Muscle of leg (tissue), 11 donors: Measurements from ENCODE around the gene NAALADL2. TPM values are rescaled to one million over a fixed set of nuclear protein-coding genes. Genes with fewer than 3 reads are reported as not detected.

Experiments
- DNase-seq: peaks from one replicate; pipeline ENCODE4 v3.0.0; 2013
- H3K27ac ChIP-seq: one replicate; pipeline ENCODE4 v1.5.1; 2013; ENCODE audit warnings: mild to moderate bottlenecking, low read length, control low read depth
- H3K27me3 ChIP-seq: one replicate; pipeline ENCODE4 v1.6.1; 2013; ENCODE audit warnings: low read length; ENCODE audit not compliant: control insufficient read depth, insufficient read depth
- H3K36me3 ChIP-seq: one replicate; pipeline ENCODE4 v1.6.1; 2013; ENCODE audit warnings: low read length; ENCODE audit not compliant: control insufficient read depth, insufficient read depth
- H3K4me1 ChIP-seq: one replicate; pipeline ENCODE4 v1.6.1; 2013; ENCODE audit warnings: low read length; ENCODE audit not compliant: control insufficient read depth, insufficient read depth
- H3K4me3 ChIP-seq: one replicate; pipeline ENCODE4 v1.5.1; 2013; ENCODE audit warnings: low read length, control low read depth
- H3K9me3 ChIP-seq: replicated peaks from 2 replicates; pipeline ENCODE4 v1.6.1; 2013; ENCODE audit warnings: low read depth, low read length; ENCODE audit not compliant: control insufficient read depth
- WGBS: methylation state at CpG from one replicate; pipeline ENCODE4 v1.1.5; 2013; ENCODE audit warnings: missing lambda C conversion rate; ENCODE audit not compliant: insufficient coverage; 5-methylcytosine and 5-hydroxymethylcytosine counted together
- polyA plus RNA-seq, 8 donors: library from polyadenylated mRNA; unstranded; fragments of 120-200 nt; gene quantifications; one replicate each; pipeline versions ENCODE4 v1.2.1 to v1.2.3, GENCODE V29; 2013; ENCODE audit warnings: inconsistent platforms in 1 of 8, low replicate concordance in 1 of 8; ENCODE audit not compliant: insufficient read length in 8 of 8, insufficient read depth in 1 of 8
- total RNA-seq: library from RNA; stranded (reverse); fragments of 120-200 nt; gene quantifications from one replicate; pipeline ENCODE4 v1.2.4, GENCODE V29; 2013

NAALADL2 gene
- total and polyA plus RNA-seq, 9 donors, result 4.8 to 17.4 (median 8.0) TPM

DNA sequence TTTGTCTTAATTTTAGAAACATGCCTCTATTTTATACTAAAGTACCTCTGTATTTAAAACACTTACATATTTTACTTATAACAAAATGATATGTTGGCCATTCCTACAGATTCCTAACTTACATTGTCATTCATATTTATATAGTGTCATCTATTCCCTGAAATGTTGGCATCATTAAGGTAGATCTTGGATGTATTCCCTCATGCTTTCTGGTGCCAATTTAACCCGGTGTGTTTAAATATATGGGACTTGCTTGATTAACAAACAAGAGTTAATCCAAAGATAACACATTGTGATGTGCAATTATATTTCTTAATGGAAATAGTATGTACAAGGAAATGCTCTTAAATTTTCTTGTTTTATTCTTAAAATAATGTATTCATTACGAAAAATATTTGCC lies 352.3 kb downstream of the NAALADL2 start:
- Histone ChIP-seq H3K4me3 (no peak overlapping the region), H3K9me3 (no peaks in the 10 kb centered on the region), H3K36me3 (no peaks in the 10 kb centered on the region), H3K27ac (no peak overlapping the region), H3K27me3 (no peaks in the 10 kb centered on the region), H3K4me1 (no peaks in the 10 kb centered on the region)
- no CpG with 5 or more reads among the region's 2 CpGs for whole genome bisulfite sequencing
- DNase-seq, result no peak

DNA sequence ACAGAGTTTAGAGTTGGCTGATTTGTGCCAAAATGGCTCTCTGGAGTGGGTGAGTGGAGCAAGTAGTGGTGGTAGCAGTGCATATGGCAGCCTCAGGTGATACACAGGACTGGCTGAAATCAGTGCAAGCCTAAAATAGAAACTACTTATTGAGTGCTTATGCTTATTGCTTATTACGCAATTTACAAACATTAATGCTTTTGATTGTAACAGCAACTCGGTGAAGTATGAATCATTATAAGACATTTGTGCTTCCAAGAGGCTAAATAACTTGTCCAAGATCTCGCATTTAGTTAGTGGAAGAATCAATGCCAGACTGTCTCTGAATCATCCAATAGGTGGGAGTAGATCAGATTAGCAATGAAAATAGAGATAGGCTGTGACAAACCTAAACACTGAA lies 353.8 kb downstream of the NAALADL2 start:
- WGBS, result 72% methylated on average over 2 of the region's 3 CpGs
- DNase-seq, result no peak
- Histone ChIP-seq H3K4me1 (no peaks in the 10 kb centered on the region), H3K36me3 (no peaks in the 10 kb centered on the region), H3K9me3 (no peaks in the 10 kb centered on the region), H3K4me3 (no peak overlapping the region), H3K27me3 (no peaks in the 10 kb centered on the region), H3K27ac (no peak overlapping the region)

- Histone ChIP-seq H3K9me3 (no peaks in the 10 kb centered on the region), H3K4me1 (no peaks in the 10 kb centered on the region), H3K27ac (no peak overlapping the region), H3K4me3 (no peak overlapping the region), H3K27me3 (no peaks in the 10 kb centered on the region), H3K36me3 (no peaks in the 10 kb centered on the region)
- no CpG with 5 or more reads among the region's 1 CpG for WGBS
- DNase-seq, result no peak
These were observed 355.1 kb downstream of the NAALADL2 start for GRCh38 chr3:175214216-175214615.

- Histone ChIP-seq H3K9me3 (no peaks in the 10 kb centered on the region), H3K4me1 (no peaks in the 10 kb centered on the region), H3K27ac (no peak overlapping the region), H3K36me3 (no peaks in the 10 kb centered on the region), H3K27me3 (no peaks in the 10 kb centered on the region), H3K4me3 (no peak overlapping the region)
- no CpG with 5 or more reads among the region's 1 CpG for WGBS
- no peak for DNase-seq
These were observed 356.7 kb downstream of the NAALADL2 start for GRCh38 chr3:175215833-175216232.

- H3K27ac ChIP-seq, result no peak overlapping the region
- peak; percentile 27 for DNase-seq
- no peak overlapping the region for H3K4me3 ChIP-seq
- peaks cover 2% of the 10 kb centered on the region for H3K4me1 ChIP-seq
- no peaks in the 10 kb centered on the region for H3K27me3 ChIP-seq
- no peaks in the 10 kb centered on the region for H3K9me3 ChIP-seq
- no peaks in the 10 kb centered on the region for H3K36me3 ChIP-seq
- no CpG with 5 or more reads among the region's 1 CpG for WGBS
These were observed 363.2 kb downstream of the NAALADL2 start for GRCh38 chr3:175222356-175222755.

DNA sequence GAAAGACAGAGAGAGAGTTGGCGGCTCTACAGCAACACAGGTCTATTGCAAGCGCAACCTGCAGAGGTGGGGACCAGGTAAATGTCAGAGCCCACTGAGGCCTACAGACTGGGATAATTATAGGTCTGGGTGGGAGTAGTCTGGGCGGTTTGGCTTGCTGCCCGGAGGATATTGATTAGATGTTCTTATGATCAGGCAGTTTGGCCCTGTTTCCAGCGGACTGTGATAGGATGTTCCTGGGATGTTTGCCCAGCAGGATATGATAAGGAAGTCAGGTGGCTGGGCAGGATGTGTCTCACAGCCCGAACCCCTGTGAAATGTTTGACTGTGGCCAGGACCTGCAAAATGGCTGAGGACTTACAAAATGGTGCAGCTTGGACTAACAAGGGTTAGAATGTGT lies 364.9 kb downstream of the NAALADL2 start:
- DNase-seq, result no peak
- H3K27me3 ChIP-seq, result no peaks in the 10 kb centered on the region
- peaks cover 2% of the 10 kb centered on the region for H3K4me1 ChIP-seq
- WGBS, result 89% methylated on average over 6 of the region's 6 CpGs
- no peak overlapping the region for H3K4me3 ChIP-seq
- no peak overlapping the region for H3K27ac ChIP-seq
- no peaks in the 10 kb centered on the region for H3K9me3 ChIP-seq
- no peaks in the 10 kb centered on the region for H3K36me3 ChIP-seq

GRCh38 chr3:175226444-175226843 lies 367.3 kb downstream of the NAALADL2 start:
- H3K27me3 ChIP-seq, result no peaks in the 10 kb centered on the region
- WGBS, result no CpG with 5 or more reads among the region's 3 CpGs
- no peak for DNase-seq

GRCh38 chr3:175227126-175227525 lies 368.0 kb downstream of the NAALADL2 start:
- Histone ChIP-seq H3K4me3 (no peak overlapping the region), H3K4me1 (peaks cover 2% of the 10 kb centered on the region), H3K9me3 (no peaks in the 10 kb centered on the region), H3K27ac (no peak overlapping the region), H3K27me3 (no peaks in the 10 kb centered on the region), H3K36me3 (no peaks in the 10 kb centered on the region)
- WGBS, result no CpG with 5 or more reads among the region's 3 CpGs
- DNase-seq, result peak; percentile 80

More at GRCh38 chr3:175226444-175226843, 367.3 kb downstream of the NAALADL2 start:
- no peak overlapping the region for H3K27ac ChIP-seq
- no peak overlapping the region for H3K4me3 ChIP-seq
- H3K9me3 ChIP-seq, result no peaks in the 10 kb centered on the region
- no peaks in the 10 kb centered on the region for H3K36me3 ChIP-seq
- H3K4me1 ChIP-seq, result peaks cover 2% of the 10 kb centered on the region

DNA sequence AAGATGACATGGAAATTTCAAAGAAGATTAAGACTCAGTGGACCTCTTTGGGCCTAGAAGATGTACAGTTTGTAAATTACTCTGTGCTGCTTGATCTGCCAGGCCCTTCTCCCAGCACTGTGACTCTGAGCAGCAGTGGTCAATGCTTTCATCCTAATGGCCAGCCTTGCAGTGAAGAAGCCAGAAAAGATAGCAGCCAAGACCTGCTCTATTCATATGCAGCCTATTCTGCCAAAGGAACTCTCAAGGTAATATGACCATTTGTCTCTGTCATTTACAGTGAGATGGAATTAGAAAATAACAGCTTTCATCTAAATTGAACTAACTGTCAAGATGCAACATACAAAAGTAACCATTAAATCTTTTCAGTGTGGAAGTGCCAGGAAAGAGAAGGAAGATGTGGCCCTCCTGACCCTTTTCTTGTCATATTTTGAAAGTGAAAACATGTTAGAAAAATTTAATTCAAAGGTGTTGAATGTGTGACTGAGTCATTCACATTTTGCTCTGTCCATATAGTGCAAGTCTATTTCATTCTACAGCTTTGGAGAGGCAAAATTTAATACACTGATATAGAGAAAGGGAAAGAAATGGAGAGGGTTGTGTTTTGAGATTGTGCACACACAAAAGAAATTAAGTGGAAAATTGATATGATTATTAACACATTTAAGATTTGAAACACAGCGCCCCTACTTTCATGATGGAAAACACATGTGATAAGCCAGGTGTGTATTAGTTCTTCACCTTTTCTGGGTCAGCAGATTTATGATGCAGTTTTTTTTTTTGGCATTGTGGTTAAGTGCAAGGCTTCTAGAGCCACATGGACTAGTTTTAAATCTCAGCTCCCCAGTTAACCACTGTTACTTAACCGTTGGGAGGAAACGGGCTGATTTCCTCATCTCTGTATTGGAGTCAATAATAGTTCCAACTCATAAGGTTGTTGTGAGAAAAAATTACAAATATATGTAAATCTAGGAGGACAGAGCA lies 375.1 kb downstream of the NAALADL2 start:
- WGBS, result no CpG with 5 or more reads among the region's 3 CpGs
- DNase-seq, result peak; percentile 48
- H3K36me3 ChIP-seq, result no peaks in the 10 kb centered on the region
- no peaks in the 10 kb centered on the region for H3K4me1 ChIP-seq
- H3K27me3 ChIP-seq, result no peaks in the 10 kb centered on the region
- H3K4me3 ChIP-seq, result no peak overlapping the region
- no peaks in the 10 kb centered on the region for H3K9me3 ChIP-seq
- H3K27ac ChIP-seq, result no peak overlapping the region

- WGBS, result no CpG with 5 or more reads among the region's 3 CpGs
- Histone ChIP-seq H3K27me3 (no peaks in the 10 kb centered on the region), H3K4me3 (no peak overlapping the region), H3K4me1 (no peaks in the 10 kb centered on the region), H3K27ac (no peak overlapping the region), H3K36me3 (no peaks in the 10 kb centered on the region), H3K9me3 (no peaks in the 10 kb centered on the region)
- no peak for DNase-seq
These were observed 379.7 kb downstream of the NAALADL2 start for GRCh38 chr3:175238801-175239200.
